Measurements from ENCODE around the gene DAGLA.

GRCh38 chr11:61670626-61671025 is 9.6 kb upstream of the DAGLA start:
- no peak for TF ChIP-seq CTCF (IDR thresholded peaks at IDR 0.05)
- no peak for TF ChIP-seq EZH2 (IDR thresholded peaks at IDR 0.05; ENCODE audit: borderline replicate concordance, insufficient read depth, low read depth, low read length, poor library complexity, severe bottlenecking)
